ENCODE data around the gene PALMD.

PALMD gene

GRCh38 chr1:99675292-99675691 is 29.4 kb downstream of the PALMD start:
- TF ChIP-seq CTCF (IDR thresholded peaks at IDR 0.05; ENCODE audit: low read depth, low read length): no peak
- DNase-seq (ENCODE audit: extremely low read depth, low read depth): no peak

- no peak for TF ChIP-seq CTCF (IDR thresholded peaks at IDR 0.05; ENCODE audit: low read depth, low read length)
- no peak for DNase-seq (ENCODE audit: extremely low read depth, low read depth)
These were observed 30.1 kb downstream of the PALMD start for GRCh38 chr1:99675994-99676393.

- DNase-seq (ENCODE audit: extremely low read depth, low read depth): no peak
These were observed 31.0 kb downstream of the PALMD start for GRCh38 chr1:99676876-99677275.

GRCh38 chr1:99677416-99677815 is 31.5 kb downstream of the PALMD start:
- TF ChIP-seq CTCF (IDR thresholded peaks at IDR 0.05; ENCODE audit: low read depth, low read length): no peak
- no peak for DNase-seq (ENCODE audit: extremely low read depth, low read depth)

More at GRCh38 chr1:99676876-99677275, 31.0 kb downstream of the PALMD start:
- TF ChIP-seq CTCF (IDR thresholded peaks at IDR 0.05; ENCODE audit: low read depth, low read length): no peak

GRCh38 chr1:99680270-99680669 is 34.4 kb downstream of the PALMD start:
- DNase-seq (ENCODE audit: extremely low read depth, low read depth): no peak

GRCh38 chr1:99681583-99681982 is 35.7 kb downstream of the PALMD start:
- no peak for TF ChIP-seq CTCF (IDR thresholded peaks at IDR 0.05; ENCODE audit: low read depth, low read length)
- no peak for DNase-seq (ENCODE audit: extremely low read depth, low read depth)

More at GRCh38 chr1:99680270-99680669, 34.4 kb downstream of the PALMD start:
- no peak for TF ChIP-seq CTCF (IDR thresholded peaks at IDR 0.05; ENCODE audit: low read depth, low read length)

- DNase-seq (ENCODE audit: extremely low read depth, low read depth): no peak
These were observed 36.4 kb downstream of the PALMD start for GRCh38 chr1:99682291-99682751.

More at GRCh38 chr1:99682291-99682751, 36.4 kb downstream of the PALMD start:
- TF ChIP-seq CTCF (IDR thresholded peaks at IDR 0.05; ENCODE audit: low read depth, low read length): no peak

Data from AG09319 (cell line).